GM23338 (cell line): ENCODE data around the gene NOX5.

Source experiments
- EZH2 ChIP-seq: fragments of 200-600 bp; sonication (generic); IDR thresholded peaks from one replicate; pipeline ENCODE4 v1.8.0; 2017; ENCODE audit warnings: antibody characterized with exemption, mild to moderate bottlenecking, low read depth; ENCODE audit not compliant: unreplicated experiment
- EZH2phosphoT487 ChIP-seq: fragments of 200-600 bp; sonication (generic); IDR thresholded peaks from one replicate; pipeline ENCODE4 v1.8.1; 2018; ENCODE audit warnings: antibody characterized with exemption; ENCODE audit not compliant: unreplicated experiment
- JUNB ChIP-seq: IDR thresholded peaks from one replicate; pipeline ENCODE4 v1.6.1; 2016; ENCODE audit warnings: antibody characterized with exemption; ENCODE audit not compliant: unreplicated experiment
- POLR2AphosphoS5 ChIP-seq: IDR thresholded peaks from 2 replicates; pipeline ENCODE4 v1.6.1; 2016; ENCODE audit warnings: antibody characterized with exemption, low read depth
- TF ChIP-seq, protein P1 (sequence below), 2 experiments: fragments of 200-600 bp in 1 of 2; sonication (generic) in 1 of 2; conservative IDR thresholded peaks; 2 replicates each; pipeline versions ENCODE4 v1.5.1 to v1.6.1; 2016 to 2017; ENCODE audit warnings: antibody characterized with exemption in 2 of 2, low read depth in 2 of 2, mild to moderate bottlenecking in 2 of 2, moderate library complexity in 1 of 2
- TF ChIP-seq, protein P2 (sequence below): IDR thresholded peaks from one replicate; pipeline ENCODE4 v1.6.1; 2018; ENCODE audit warnings: antibody characterized with exemption; ENCODE audit not compliant: unreplicated experiment

DNA sequence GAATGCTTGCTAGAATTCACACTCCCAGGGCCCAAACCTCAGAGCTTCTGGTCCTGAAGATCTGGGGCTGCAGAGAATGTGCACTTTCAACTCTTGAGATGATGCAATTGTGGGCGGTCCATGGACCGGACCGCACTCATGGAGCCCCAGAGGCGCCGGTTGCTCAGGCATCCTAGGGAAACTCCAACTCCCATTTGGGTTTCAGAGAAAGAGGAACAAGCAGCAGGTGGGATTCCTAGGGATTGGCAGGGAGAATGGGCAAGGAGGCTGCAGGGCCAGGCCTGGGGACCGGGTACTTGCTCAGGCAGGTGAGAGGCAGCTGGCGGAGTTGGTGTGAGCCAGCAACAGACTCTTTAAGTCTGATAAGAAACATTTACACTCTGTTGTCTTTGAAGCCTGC is 3.5 kb downstream of the NOX5 start:
- TF ChIP-seq EZH2 (no peak), EZH2phosphoT487 (no peak), POLR2AphosphoS5 (no peak), JUNB (no peak)
- TF ChIP-seq, protein P1, sequence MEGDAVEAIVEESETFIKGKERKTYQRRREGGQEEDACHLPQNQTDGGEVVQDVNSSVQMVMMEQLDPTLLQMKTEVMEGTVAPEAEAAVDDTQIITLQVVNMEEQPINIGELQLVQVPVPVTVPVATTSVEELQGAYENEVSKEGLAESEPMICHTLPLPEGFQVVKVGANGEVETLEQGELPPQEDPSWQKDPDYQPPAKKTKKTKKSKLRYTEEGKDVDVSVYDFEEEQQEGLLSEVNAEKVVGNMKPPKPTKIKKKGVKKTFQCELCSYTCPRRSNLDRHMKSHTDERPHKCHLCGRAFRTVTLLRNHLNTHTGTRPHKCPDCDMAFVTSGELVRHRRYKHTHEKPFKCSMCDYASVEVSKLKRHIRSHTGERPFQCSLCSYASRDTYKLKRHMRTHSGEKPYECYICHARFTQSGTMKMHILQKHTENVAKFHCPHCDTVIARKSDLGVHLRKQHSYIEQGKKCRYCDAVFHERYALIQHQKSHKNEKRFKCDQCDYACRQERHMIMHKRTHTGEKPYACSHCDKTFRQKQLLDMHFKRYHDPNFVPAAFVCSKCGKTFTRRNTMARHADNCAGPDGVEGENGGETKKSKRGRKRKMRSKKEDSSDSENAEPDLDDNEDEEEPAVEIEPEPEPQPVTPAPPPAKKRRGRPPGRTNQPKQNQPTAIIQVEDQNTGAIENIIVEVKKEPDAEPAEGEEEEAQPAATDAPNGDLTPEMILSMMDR (conservative IDR thresholded peaks at IDR 0.05; ENCODE audit: low read depth in 2 of 2), result no peak
- TF ChIP-seq, protein P2, sequence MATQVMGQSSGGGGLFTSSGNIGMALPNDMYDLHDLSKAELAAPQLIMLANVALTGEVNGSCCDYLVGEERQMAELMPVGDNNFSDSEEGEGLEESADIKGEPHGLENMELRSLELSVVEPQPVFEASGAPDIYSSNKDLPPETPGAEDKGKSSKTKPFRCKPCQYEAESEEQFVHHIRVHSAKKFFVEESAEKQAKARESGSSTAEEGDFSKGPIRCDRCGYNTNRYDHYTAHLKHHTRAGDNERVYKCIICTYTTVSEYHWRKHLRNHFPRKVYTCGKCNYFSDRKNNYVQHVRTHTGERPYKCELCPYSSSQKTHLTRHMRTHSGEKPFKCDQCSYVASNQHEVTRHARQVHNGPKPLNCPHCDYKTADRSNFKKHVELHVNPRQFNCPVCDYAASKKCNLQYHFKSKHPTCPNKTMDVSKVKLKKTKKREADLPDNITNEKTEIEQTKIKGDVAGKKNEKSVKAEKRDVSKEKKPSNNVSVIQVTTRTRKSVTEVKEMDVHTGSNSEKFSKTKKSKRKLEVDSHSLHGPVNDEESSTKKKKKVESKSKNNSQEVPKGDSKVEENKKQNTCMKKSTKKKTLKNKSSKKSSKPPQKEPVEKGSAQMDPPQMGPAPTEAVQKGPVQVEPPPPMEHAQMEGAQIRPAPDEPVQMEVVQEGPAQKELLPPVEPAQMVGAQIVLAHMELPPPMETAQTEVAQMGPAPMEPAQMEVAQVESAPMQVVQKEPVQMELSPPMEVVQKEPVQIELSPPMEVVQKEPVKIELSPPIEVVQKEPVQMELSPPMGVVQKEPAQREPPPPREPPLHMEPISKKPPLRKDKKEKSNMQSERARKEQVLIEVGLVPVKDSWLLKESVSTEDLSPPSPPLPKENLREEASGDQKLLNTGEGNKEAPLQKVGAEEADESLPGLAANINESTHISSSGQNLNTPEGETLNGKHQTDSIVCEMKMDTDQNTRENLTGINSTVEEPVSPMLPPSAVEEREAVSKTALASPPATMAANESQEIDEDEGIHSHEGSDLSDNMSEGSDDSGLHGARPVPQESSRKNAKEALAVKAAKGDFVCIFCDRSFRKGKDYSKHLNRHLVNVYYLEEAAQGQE, result no peak
